ENCODE data around the gene PLEKHB2.

GRCh38 chr2:131094463-131095281 is 10.5 kb upstream of the PLEKHB2 start:
- TF ChIP-seq EP300 (IDR thresholded peaks at IDR 0.05) (no peak), CTCF (IDR thresholded peaks at IDR 0.05) (no peak), POLR2A (IDR thresholded peaks at IDR 0.05) (no peak), POLR2AphosphoS5 (IDR thresholded peaks at IDR 0.05) (no peak)

Data from sigmoid colon (tissue), 4 donors.